WI38 (cell line): ENCODE measurements around the gene GULP1.

Source experiments
- H3K4me3 ChIP-seq: 2 replicates; pipeline ENCODE4 v1.5.1; 2011; ENCODE audit warnings: low read depth, mild to moderate bottlenecking, control low read depth, low read length
- TF ChIP-seq, protein P1 (sequence below): IDR thresholded peaks from 2 replicates; pipeline ENCODE4 v1.5.1; 2012; ENCODE audit warnings: low read depth, mild to moderate bottlenecking, control low read depth, low read length

GULP1 gene

GRCh38 chr2:188573453-188573852 lies 281.8 kb downstream of the GULP1 start:
- TF ChIP-seq, protein P1, sequence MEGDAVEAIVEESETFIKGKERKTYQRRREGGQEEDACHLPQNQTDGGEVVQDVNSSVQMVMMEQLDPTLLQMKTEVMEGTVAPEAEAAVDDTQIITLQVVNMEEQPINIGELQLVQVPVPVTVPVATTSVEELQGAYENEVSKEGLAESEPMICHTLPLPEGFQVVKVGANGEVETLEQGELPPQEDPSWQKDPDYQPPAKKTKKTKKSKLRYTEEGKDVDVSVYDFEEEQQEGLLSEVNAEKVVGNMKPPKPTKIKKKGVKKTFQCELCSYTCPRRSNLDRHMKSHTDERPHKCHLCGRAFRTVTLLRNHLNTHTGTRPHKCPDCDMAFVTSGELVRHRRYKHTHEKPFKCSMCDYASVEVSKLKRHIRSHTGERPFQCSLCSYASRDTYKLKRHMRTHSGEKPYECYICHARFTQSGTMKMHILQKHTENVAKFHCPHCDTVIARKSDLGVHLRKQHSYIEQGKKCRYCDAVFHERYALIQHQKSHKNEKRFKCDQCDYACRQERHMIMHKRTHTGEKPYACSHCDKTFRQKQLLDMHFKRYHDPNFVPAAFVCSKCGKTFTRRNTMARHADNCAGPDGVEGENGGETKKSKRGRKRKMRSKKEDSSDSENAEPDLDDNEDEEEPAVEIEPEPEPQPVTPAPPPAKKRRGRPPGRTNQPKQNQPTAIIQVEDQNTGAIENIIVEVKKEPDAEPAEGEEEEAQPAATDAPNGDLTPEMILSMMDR: no peak
- H3K4me3 ChIP-seq: no peak overlapping the region

DNA sequence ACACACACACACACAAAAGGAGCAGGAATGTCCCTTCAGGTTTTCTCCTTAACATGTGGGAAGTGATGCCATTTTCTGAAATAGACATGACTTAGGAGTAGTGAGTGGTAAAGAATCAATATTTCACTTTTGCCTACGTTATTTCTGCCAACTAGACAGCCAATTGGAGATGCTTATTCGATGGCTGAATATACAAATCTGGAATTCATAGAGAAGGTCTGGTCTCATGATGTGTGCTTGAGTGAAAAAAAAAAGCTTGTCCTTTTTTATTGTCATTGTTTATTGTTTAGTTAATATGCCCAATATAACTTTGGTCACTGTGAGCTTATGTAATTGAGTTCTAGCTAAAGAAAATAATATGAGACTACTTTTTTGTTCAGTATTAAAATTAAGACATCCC lies 284.3 kb downstream of the GULP1 start:
- TF ChIP-seq, protein P1: no peak
- H3K4me3 ChIP-seq: no peak overlapping the region

GRCh38 chr2:188576651-188577050 lies 285.0 kb downstream of the GULP1 start:
- H3K4me3 ChIP-seq: no peak overlapping the region
- TF ChIP-seq, protein P1: no peak

- H3K4me3 ChIP-seq: no peak overlapping the region
- TF ChIP-seq, protein P1: no peak
These were observed 285.6 kb downstream of the GULP1 start for GRCh38 chr2:188577231-188577630.

GRCh38 chr2:188580738-188581137 lies 289.1 kb downstream of the GULP1 start:
- no peak overlapping the region for H3K4me3 ChIP-seq
- TF ChIP-seq, protein P1: no peak

DNA sequence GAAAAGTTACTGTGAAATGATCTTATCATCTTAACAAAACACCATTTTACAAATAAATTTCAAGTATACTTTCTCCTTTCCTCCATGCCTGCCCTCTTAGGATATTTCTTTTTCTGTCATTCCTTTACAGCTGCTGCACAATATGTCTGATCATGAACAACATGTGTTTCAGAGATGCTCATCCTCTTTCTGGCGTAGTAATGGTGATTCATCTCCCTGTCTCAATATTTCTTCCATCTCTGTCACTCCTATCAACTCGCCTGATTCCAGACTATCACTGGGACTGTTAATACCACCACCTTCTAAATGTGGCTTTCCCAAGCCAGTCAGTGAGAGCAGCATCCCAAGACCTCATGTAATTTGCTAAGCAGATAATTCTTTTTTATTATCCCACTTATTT lies 290.5 kb downstream of the GULP1 start:
- no peak overlapping the region for H3K4me3 ChIP-seq
- TF ChIP-seq, protein P1: no peak

DNA sequence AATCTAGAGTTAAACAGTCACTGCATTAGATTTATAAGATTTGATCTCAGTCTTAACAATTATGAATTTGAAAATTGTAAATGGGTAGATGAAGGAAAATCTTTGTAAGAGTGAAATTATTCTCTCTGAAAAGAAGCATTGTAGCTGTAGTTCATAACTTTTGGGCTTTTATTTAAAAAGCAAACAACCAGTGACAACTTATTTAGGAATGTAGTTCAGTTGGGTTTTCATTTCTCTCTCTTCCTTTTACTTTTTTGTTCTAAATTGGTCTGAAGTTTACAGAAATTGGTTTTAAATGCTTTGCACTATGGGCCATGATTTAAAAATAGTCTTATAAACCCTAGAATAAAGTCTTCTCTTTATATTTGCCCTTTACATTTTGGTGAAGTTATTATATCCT lies 296.6 kb downstream of the GULP1 start:
- TF ChIP-seq, protein P1: no peak
- H3K4me3 ChIP-seq: no peak overlapping the region
